AG04450 (cell line): ENCODE measurements around the gene METTL25B. TPM values are rescaled to one million over a fixed set of nuclear protein-coding genes. Genes with fewer than 3 reads are reported as not detected.

Experiments used
- CTCF ChIA-PET: fragments of 300-600, 350-600 bp; formaldehyde crosslinking; extraction: SDS; loops from one replicate; lab custom pipeline; 2022; ENCODE audit warnings: antibody characterized with exemption, inconsistent platforms; lab: Charles Lee
- POLR2A ChIA-PET: fragments of 350-600 bp; formaldehyde crosslinking; extraction: SDS; loops from one replicate; lab custom pipeline; 2021; ENCODE audit warnings: antibody characterized with exemption, inconsistent platforms; lab: Yijun Ruan, JAX
- DNase-seq: peaks from one replicate; pipeline ENCODE4 v3.0.0-alpha.2; 2011; ENCODE audit warnings: low read depth, low spot score
- H3K27ac ChIP-seq: one replicate; pipeline ENCODE4 v1.5.1; 2012; ENCODE audit warnings: low read depth, low read length, control low read depth
- H3K27me3 ChIP-seq: one replicate; pipeline ENCODE4 v1.6.0; 2012; ENCODE audit warnings: low read length; ENCODE audit not compliant: control insufficient read depth, insufficient read depth
- H3K4me3 ChIP-seq: 2 replicates; pipeline ENCODE4 v1.5.1; 2011; ENCODE audit warnings: mild to moderate bottlenecking, low read depth, low read length, control low read depth
- H3K9me3 ChIP-seq: 2 replicates; pipeline ENCODE4 v1.5.1; 2012; ENCODE audit warnings: low read length; ENCODE audit not compliant: control insufficient read depth, insufficient read depth
- polyA plus RNA-seq: library from polyadenylated mRNA; depleted of rRNA; stranded (reverse); fragments of >200 nt; gene quantifications from 2 replicates; pipeline ENCODE4 v1.2.3, GENCODE V29; 2011
- TF ChIP-seq, protein P1 (sequence below): IDR thresholded peaks from 2 replicates; pipeline ENCODE4 v1.5.1; 2011; ENCODE audit warnings: low read depth, low read length, control low read depth, inconsistent platforms

Gene METTL25B
- polyA plus RNA-seq, 1 experiment: 8.3 TPM

DNA sequence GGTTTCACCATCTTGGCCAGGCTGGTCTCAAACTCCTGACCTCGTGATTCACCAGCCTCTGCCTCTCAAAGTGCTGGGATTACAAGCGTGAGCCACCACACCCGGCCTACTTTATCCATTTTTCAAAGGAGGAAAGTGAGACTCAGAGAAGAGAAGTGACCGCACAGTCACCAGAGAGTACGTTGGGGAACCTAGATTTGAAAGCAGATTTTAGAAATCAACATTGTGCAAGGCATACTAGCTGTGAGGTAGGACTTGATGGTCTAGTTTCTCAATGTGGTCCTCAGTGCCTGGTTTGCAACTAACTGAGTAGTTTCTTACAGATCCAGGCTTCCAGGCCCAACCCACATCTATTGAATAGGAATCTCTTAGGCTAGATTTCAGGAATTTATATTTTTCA lies 37.4 kb downstream of the METTL25B start:
- no peaks in the 10 kb centered on the region for H3K27me3 ChIP-seq
- CTCF ChIA-PET: no interaction called here

DNA sequence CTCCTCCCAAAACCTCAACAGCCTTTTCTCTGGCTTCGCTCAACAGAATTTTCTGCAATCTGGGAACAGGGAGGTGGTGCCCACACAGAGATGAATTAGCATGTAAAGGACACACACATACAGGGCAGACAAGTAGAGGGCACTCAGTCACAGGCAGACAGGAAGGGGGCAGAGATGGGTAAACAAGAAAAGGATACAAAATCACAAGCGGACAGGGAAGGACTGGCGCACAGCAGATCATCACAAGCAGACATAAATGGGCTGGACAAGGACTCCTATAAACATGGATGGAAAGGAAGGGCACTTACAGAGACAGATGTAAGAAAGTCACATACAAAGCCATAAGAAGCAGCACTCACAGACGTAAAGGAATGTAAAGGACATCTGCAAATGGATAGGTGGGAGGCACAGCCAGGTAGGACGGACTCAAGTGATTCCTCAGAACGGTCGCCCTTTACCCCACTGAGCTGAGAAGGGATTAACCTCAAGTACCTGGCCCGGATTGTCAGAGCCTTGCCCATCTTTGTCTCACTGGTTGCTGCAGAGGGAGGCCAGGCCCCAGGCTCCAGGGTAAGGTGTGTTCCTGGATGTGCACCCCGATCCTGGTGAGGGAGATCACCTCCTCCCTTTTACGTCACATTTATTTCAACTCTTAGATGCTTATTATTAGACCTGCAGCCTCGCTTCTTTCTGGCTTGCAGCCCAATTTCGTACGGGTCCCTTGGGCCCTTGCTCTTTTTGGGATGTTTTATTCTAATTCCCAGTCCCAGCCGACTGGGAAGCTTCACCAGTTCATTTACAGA lies 38.2 kb downstream of the METTL25B start:
- TF ChIP-seq, protein P1, sequence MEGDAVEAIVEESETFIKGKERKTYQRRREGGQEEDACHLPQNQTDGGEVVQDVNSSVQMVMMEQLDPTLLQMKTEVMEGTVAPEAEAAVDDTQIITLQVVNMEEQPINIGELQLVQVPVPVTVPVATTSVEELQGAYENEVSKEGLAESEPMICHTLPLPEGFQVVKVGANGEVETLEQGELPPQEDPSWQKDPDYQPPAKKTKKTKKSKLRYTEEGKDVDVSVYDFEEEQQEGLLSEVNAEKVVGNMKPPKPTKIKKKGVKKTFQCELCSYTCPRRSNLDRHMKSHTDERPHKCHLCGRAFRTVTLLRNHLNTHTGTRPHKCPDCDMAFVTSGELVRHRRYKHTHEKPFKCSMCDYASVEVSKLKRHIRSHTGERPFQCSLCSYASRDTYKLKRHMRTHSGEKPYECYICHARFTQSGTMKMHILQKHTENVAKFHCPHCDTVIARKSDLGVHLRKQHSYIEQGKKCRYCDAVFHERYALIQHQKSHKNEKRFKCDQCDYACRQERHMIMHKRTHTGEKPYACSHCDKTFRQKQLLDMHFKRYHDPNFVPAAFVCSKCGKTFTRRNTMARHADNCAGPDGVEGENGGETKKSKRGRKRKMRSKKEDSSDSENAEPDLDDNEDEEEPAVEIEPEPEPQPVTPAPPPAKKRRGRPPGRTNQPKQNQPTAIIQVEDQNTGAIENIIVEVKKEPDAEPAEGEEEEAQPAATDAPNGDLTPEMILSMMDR: no peak
- POLR2A ChIA-PET: interaction anchor here (1.0 to 2.5 kb wide), 7 partner anchors 14 to 38 kb away, joined by 3 to 24 read pairs (median 5); partner anchors contain the start of genes HDGF, ISG20L2, METTL25B and MRPL24
- H3K27me3 ChIP-seq: no peaks in the 10 kb centered on the region
- CTCF ChIA-PET: interaction anchor here (1.6 kb wide), 1 partner anchor 93 kb away, joined by 5 read pairs; no protein-coding TSS in a partner anchor
- H3K9me3 ChIP-seq: peaks cover 6% of the 10 kb centered on the region; the same call in 1 of the 2 replicates
- H3K27ac ChIP-seq: peak overlapping the region; percentile 47
- no peak for DNase-seq
- peak overlapping the region; percentile 95 for H3K4me3 ChIP-seq

More for the DNA sequence above, 37.4 kb downstream of the METTL25B start:
- H3K9me3 ChIP-seq: peaks cover 6% of the 10 kb centered on the region; the same call in 1 of the 2 replicates
- H3K4me3 ChIP-seq: no peak overlapping the region; the same call in 1 of the 2 replicates
- no peak overlapping the region for H3K27ac ChIP-seq
- TF ChIP-seq, protein P1: no peak
- DNase-seq: no peak
- POLR2A ChIA-PET: interaction anchor here (2.5 kb wide), 1 partner anchor 14 kb away, joined by 24 read pairs; the partner anchor contains the start of gene HDGF

DNA sequence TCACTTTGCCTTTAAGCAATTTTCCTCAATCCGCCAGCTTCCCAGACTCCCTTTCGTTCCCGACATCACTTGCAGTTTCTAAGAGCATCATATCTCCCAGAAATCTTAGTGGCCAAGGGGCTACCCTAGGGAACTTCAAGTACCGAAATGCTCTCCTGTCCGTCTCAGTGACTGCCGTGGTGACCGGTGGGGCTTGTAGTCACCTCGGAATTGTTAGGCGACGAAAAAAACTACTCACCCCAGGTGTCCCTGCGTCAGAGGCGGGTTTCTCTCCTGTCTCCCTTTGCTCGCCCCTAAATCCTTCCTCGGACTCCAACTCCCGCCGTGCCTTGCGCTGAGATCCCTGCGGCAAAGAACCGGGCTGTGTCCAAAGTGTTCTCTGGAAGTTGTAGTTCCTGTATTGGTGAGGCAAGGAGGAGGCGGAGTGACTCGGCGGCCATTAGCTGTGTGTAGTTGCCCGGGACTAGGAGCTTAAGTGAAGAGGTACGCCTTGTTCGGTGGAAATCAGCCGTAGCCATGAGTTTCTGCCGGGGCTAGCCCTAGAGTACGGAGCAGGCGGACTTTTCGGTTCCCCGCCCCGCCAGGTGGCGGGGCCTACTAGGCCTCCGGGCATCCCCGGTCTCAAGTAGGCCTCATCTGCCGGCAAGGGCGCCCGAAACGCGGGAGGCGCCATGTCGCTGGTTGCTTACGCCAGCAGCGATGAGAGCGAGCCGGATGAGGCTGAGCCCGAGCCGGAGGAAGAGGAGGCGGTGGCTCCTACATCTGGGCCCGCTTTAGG lies 39.0 kb downstream of the METTL25B start, which contains the start of gene PRCC:
TSS of gene PRCC (plus strand) at position 435 of the 778 bp plus-strand sequence. CDS start at position 672, 237 bp downstream.
- TF ChIP-seq, protein P1: no peak
- Histone ChIP-seq H3K27ac (peak within 1 kb of the TSS; percentile 77), H3K4me3 (peak within 1 kb of the TSS; percentile 95), H3K27me3 (no peaks in the 10 kb centered on the region), H3K9me3 (peaks cover 6% of the 10 kb centered on the region; the same call in 1 of the 2 replicates)
- CTCF ChIA-PET: interaction anchor here (1.6 kb wide), 1 partner anchor 92 kb away, joined by 5 read pairs; no protein-coding TSS in a partner anchor
- peak; percentile 100 for DNase-seq
- POLR2A ChIA-PET: interaction anchor here (0.5 to 2.5 kb wide), 10 partner anchors 14 to 121 kb away, joined by 3 to 24 read pairs (median 4); partner anchors contain the start of genes HDGF, ISG20L2, METTL25B and MRPL24

DNA sequence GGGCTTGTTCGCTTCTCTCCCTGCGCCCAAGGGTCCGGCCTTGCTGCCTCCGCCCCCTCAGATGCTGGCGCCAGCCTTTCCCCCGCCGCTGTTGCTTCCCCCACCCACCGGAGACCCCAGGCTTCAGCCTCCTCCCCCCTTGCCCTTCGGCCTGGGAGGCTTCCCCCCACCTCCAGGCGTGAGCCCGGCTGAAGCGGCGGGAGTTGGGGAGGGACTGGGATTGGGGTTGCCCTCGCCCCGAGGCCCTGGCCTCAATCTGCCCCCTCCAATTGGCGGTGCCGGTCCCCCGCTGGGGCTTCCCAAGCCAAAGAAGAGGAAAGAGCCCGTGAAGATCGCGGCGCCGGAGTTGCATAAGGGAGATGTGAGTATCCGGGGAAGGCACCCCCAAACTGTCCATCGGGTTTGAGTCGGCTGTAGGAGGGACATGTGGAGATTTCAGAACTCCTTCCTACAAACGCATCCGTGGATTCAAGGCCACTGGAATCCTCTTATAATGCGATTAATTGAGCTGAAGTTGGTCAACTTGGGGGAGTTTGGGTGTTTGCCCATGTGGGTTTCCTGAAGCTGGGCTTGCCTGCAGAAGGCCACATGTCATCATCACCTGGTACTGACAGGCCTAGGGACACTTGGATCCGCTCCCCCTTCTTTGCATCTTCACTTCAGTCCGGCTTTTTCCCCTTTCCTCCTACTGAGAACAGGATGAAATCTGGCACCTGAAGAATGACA lies 39.8 kb downstream of the METTL25B start:
- POLR2A ChIA-PET: interaction anchor here (0.5 to 2.5 kb wide), 11 partner anchors 13 to 78 kb away, joined by 3 to 24 read pairs (median 4); partner anchors contain the start of genes HDGF, ISG20L2, METTL25B and MRPL24

More for the DNA sequence above, 39.8 kb downstream of the METTL25B start:
- H3K27ac ChIP-seq: peak overlapping the region; percentile 77
- peak overlapping the region; percentile 95 for H3K4me3 ChIP-seq
- TF ChIP-seq, protein P1: no peak
- DNase-seq: no peak
- H3K27me3 ChIP-seq: no peaks in the 10 kb centered on the region
- CTCF ChIA-PET: interaction anchor here (0.9 to 3.8 kb wide), 3 partner anchors 42 to 108 kb away, joined by 3 to 18 read pairs (median 5); no protein-coding TSS in a partner anchor
- H3K9me3 ChIP-seq: peaks cover 6% of the 10 kb centered on the region; the same call in 1 of the 2 replicates
